BJ (cell line): Measurements from ENCODE around the gene IL18. TPM values are rescaled to one million over a fixed set of nuclear protein-coding genes. Genes with fewer than 3 reads are reported as not detected.

Experiments used
- CTCF ChIA-PET: fragments of 350-600 bp; formaldehyde crosslinking; extraction: SDS; loops from one replicate; lab custom pipeline; 2021; ENCODE audit warnings: antibody characterized with exemption, inconsistent platforms; lab: Yijun Ruan, JAX
- POLR2A ChIA-PET: fragments of 300-600 bp; sonication (Branson Sonifier 250); formaldehyde crosslinking; extraction: SDS; loops from one replicate; lab custom pipeline; 2021; ENCODE audit warnings: antibody characterized with exemption; lab: Charles Lee
- DNase-seq: peaks from one replicate; pipeline ENCODE4 v3.0.0-alpha.2; 2011; ENCODE audit warnings: low read depth
- H3K27me3 ChIP-seq: 2 replicates; pipeline ENCODE4 v1.6.0; 2011; ENCODE audit warnings: low read length; ENCODE audit not compliant: control insufficient read depth, insufficient read depth
- H3K36me3 ChIP-seq: 2 replicates; pipeline ENCODE4 v1.5.1; 2011; ENCODE audit warnings: low read length; ENCODE audit not compliant: control insufficient read depth, insufficient read depth
- H3K4me3 ChIP-seq: 2 replicates; pipeline ENCODE4 v1.5.1; 2011; ENCODE audit warnings: low read depth, mild to moderate bottlenecking, control low read depth, low read length
- CTCF ChIP-seq: IDR thresholded peaks from 2 replicates; pipeline ENCODE4 v1.5.1; 2011; ENCODE audit warnings: low read depth, mild to moderate bottlenecking, control low read depth, inconsistent platforms, low read length, moderate library complexity; ENCODE audit not compliant: insufficient read depth
- polyA plus RNA-seq: library from polyadenylated mRNA; depleted of rRNA; stranded (reverse); fragments of >200 nt; gene quantifications from 2 replicates; pipeline ENCODE4 v1.2.3, GENCODE V29; 2011

The IL18 gene
- polyA plus RNA-seq, 1 experiment: 1.5 TPM

- Histone ChIP-seq H3K4me3 (no peak overlapping the region), H3K27me3 (no peaks in the 10 kb centered on the region), H3K36me3 (no peaks in the 10 kb centered on the region)
- TF ChIP-seq CTCF: no peak
- ChIA-PET POLR2A (no interaction called here), CTCF (interaction anchor here (0.6 kb wide), 1 partner anchor 1609 kb away, joined by 4 read pairs; no protein-coding TSS in a partner anchor)
- DNase-seq: no peak
Measured at GRCh38 chr11:112186304-112186703, 22.4 kb upstream of the IL18 start.

GRCh38 chr11:112185883-112186282, 22.0 kb upstream of the IL18 start:
- H3K27me3 ChIP-seq: no peaks in the 10 kb centered on the region
- no peak for DNase-seq
- no peak for TF ChIP-seq CTCF
- H3K36me3 ChIP-seq: no peaks in the 10 kb centered on the region
- ChIA-PET CTCF (interaction anchor here (0.6 kb wide), 1 partner anchor 1608 kb away, joined by 4 read pairs; no protein-coding TSS in a partner anchor), POLR2A (no interaction called here)
- no peak overlapping the region for H3K4me3 ChIP-seq

- Histone ChIP-seq H3K36me3 (no peaks in the 10 kb centered on the region), H3K4me3 (no peak overlapping the region), H3K27me3 (no peaks in the 10 kb centered on the region)
- CTCF ChIA-PET: no interaction called here
- no peak for DNase-seq
- POLR2A ChIA-PET: no interaction called here
- no peak for TF ChIP-seq CTCF
Measured at GRCh38 chr11:112182867-112183266, 19.0 kb upstream of the IL18 start.

- H3K27me3 ChIP-seq: no peaks in the 10 kb centered on the region
- POLR2A ChIA-PET: no interaction called here
- no peak overlapping the region for H3K4me3 ChIP-seq
- DNase-seq: no peak
- no peaks in the 10 kb centered on the region for H3K36me3 ChIP-seq
- TF ChIP-seq CTCF: no peak
- CTCF ChIA-PET: no interaction called here
Measured at GRCh38 chr11:112179601-112180000, 15.7 kb upstream of the IL18 start.

GRCh38 chr11:112178936-112179335, 15.0 kb upstream of the IL18 start:
- H3K27me3 ChIP-seq: no peaks in the 10 kb centered on the region
- POLR2A ChIA-PET: no interaction called here
- H3K4me3 ChIP-seq: no peak overlapping the region
- TF ChIP-seq CTCF: no peak
- CTCF ChIA-PET: interaction anchor here (1.3 kb wide), 1 partner anchor 40 kb away, joined by 3 read pairs; no protein-coding TSS in a partner anchor
- no peak for DNase-seq
- no peaks in the 10 kb centered on the region for H3K36me3 ChIP-seq
